D721Med (cell line): ENCODE measurements around the gene HOXB7.

Experiments
- DNase-seq: peaks from one replicate; pipeline ENCODE4 v3.0.0; 2011; ENCODE audit warnings: low spot score; ENCODE audit not compliant: insufficient read length
- FAIRE-seq: peaks from 2 replicates; lab custom pipeline; 2011; peaks lifted over from hg19 to GRCh38; lab: Jason Lieb, UNC
- TF ChIP-seq, protein P1 (sequence below): IDR thresholded peaks from 2 replicates; pipeline ENCODE4 v1.5.1; 2012; ENCODE audit warnings: mild to moderate bottlenecking, control low read depth; ENCODE audit not compliant: insufficient read depth; ENCODE audit errors: missing control alignments

The HOXB7 gene

DNA sequence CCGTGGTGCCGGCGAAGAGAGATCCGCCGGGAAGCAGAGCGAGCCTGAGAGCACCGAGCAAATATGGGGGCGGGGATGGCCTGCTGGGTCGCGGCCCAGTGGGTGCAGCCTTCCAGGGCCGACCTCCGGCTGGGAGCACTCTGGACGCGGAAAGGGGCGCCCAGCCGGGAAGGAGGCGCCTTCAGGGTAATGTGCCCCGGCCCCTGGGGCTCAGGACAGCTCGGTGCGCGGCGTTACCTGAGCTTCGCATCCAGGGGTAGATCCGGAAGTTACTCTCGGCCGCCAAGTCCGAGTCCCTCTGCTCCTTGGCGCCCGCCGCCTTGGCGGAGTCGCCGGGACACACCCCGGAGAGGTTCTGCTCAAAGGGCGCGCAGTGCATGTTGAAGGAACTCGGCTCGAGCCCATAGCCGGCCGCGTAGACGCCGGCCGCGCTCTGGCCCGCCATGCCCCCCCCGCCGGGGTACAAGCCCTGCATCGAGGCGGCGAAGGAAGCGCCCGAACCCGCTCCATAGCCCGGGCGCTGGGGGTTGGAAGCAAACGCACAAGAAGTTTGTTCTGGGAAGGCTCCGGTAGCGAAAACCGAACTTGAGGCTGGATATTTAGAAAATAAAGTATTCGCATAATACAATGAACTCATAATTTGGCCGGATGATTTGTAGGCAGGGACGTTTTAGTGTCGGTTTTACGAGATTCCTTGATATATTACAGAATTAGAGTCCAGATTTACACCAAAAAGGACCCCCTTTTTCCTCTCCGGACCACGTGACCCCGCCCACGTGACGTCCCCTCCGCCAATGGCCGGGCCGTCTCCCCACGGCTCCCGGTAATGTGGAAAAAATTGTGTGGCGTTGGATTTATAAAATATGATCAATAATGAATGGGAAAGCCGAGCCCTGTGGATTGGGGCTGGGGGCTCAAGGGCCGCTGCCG, at the start of gene HOXB7:
Gene HOXB7 (minus strand): TSS at position 736 of the 930 bp plus-strand sequence. CDS start 99 bp downstream, at position 637.
- DNase-seq (no peak), FAIRE-seq (no peak)

GRCh38 chr17:48655913-48656312, 45.1 kb upstream of the HOXB7 start:
- FAIRE-seq (no peak), DNase-seq (no peak)
- TF ChIP-seq, protein P1, sequence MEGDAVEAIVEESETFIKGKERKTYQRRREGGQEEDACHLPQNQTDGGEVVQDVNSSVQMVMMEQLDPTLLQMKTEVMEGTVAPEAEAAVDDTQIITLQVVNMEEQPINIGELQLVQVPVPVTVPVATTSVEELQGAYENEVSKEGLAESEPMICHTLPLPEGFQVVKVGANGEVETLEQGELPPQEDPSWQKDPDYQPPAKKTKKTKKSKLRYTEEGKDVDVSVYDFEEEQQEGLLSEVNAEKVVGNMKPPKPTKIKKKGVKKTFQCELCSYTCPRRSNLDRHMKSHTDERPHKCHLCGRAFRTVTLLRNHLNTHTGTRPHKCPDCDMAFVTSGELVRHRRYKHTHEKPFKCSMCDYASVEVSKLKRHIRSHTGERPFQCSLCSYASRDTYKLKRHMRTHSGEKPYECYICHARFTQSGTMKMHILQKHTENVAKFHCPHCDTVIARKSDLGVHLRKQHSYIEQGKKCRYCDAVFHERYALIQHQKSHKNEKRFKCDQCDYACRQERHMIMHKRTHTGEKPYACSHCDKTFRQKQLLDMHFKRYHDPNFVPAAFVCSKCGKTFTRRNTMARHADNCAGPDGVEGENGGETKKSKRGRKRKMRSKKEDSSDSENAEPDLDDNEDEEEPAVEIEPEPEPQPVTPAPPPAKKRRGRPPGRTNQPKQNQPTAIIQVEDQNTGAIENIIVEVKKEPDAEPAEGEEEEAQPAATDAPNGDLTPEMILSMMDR = no peak

More for the DNA sequence above, at the start of gene HOXB7:
- TF ChIP-seq, protein P1 = no peak

DNA sequence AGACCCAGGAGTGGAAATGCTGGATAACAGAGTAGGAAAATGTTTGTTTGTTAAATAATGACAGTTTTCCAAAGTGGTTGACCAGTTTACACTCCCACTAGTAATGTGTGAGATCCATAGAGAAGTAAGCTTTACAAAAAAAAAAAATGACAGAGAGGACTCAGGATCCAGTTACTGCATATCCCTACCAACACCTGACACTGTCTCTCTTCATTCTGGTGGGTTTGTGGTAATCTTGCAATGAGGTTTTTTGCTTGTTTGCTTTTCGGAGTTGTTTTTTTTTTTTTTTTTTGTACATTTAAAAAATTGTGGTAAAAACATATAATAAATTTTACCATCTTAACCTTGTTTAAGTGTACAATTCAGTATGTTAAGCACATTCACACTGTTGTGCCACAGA, 38.9 kb upstream of the HOXB7 start:
- TF ChIP-seq, protein P1 = no peak
- DNase-seq (no peak), FAIRE-seq (no peak)

DNA sequence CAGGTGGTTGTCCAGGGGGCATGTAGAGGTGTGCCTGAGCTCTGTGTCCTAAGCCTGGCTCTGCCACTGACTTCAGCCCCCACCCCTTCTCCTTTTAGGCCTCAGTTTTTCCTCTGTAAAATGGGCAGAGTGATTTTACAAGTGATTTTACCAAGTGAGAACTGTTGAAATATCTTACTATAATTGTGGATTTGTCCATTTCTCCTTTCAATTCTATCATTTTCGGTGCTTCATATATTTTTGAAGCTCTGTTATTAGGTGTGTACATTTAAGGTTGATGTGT, 37.1 kb upstream of the HOXB7 start:
- FAIRE-seq (no peak), DNase-seq (no peak)
- TF ChIP-seq, protein P1 = no peak

DNA sequence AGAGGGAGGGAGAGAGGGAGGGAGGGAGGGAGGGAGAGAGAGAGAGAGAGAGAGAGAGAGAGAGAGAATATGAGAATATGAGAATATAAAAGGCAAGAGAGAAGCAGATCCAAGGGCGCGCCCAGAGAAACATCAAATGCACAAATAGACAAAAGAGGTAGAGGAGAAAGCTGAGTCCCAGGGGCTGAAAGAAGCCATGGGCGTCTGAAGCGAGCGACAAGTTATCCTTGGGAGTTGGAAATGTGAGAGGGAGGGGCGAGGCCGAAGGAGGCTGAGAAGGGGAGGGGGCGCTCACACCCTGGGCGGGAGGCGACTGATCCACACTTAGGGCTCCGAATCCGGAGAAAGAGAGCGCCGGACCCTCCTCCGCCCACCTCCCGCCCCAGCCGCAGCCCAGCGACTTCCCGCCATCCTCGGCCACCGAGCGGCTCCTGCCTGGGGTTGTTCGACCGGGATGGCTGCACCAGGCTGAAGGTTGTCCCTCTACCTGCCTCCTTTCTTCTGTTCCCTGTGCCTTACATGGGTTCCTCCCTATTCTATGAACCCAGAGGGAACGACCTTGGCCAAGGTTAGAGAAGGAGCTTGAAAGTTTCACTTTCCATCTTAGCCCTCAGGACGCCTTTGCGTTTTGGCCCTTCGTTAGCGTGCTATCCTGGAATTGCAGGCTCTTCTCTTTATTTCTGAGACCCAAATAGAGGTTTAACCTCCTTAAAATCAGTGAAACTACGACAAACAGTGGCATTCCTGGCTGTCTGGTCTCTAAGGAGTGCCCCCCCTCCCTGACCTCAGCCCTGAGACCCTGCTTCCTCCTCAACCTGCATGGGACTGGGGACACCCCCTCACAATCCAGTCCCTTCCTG, 36.5 kb upstream of the HOXB7 start:
- FAIRE-seq (no peak), DNase-seq (no peak)
- TF ChIP-seq, protein P1 = no peak

DNA sequence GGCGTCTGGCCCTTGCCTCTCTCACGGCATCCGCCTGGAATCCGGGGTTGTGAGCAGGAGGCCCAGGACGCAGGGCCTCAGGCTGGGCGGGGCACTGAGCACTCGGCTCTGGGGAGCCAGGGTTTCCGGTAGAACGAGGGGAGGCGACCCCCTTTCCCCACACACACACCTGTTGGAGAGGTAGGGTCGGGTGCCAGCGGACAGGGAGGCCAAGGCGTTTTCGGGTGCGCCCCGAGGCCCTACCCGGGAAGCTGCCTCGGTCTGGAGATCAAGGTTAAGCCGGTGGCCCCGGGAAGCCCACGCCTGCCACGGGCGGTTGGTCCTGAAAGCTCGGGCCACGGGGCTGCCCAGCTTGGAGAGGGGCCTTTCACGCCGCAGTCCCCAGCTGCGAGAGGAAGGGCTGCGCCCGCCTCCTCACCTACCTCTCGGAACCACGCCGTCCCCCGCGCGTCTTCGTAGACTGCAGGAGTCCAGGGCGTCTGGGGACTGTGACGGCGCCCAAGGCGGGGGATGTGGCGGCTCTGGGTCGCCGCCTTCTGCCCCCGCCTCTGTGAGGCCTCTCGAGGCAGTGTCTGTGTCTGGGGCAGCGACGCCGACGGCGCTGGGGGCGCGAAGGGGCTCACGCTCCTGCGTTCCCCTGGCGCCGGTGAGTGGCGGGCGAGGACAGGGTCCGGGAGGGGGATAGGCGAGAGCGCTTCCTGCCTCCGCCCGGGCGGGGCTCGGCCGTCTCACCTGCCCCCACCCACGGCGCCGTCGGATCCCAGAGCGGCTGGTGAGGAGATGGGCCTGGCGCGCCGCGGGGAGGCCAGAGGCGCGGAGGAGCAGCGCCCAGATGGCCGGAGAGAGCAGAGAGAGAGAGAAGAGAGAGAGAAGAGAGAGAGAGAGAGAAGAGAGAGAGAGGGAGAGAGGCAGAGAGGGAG, 35.6 kb upstream of the HOXB7 start:
- TF ChIP-seq, protein P1 = no peak
- FAIRE-seq (no peak), DNase-seq (no peak)
